ENCODE results near the gene SNED1.

DNA sequence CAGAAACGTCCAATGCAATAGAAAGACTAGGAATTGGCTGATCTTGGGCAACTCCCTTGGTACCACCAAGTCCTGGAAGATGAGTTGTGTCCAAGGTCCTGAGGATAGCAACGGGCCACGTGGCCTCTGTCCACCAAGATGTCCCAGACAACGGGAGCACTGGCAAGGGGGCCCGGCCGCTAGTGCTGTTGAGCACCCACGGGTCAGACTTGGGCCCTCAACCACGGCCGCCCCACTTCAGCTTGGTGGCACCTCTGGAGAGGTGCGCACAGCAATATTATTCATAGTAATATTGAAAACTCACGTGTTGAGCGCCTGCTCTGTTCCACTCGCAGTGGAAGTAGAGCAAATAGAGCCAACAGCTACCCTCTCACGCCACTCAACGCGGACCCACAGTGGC is 131.9 kb downstream of the SNED1 start:
- TF ChIP-seq, protein P1, sequence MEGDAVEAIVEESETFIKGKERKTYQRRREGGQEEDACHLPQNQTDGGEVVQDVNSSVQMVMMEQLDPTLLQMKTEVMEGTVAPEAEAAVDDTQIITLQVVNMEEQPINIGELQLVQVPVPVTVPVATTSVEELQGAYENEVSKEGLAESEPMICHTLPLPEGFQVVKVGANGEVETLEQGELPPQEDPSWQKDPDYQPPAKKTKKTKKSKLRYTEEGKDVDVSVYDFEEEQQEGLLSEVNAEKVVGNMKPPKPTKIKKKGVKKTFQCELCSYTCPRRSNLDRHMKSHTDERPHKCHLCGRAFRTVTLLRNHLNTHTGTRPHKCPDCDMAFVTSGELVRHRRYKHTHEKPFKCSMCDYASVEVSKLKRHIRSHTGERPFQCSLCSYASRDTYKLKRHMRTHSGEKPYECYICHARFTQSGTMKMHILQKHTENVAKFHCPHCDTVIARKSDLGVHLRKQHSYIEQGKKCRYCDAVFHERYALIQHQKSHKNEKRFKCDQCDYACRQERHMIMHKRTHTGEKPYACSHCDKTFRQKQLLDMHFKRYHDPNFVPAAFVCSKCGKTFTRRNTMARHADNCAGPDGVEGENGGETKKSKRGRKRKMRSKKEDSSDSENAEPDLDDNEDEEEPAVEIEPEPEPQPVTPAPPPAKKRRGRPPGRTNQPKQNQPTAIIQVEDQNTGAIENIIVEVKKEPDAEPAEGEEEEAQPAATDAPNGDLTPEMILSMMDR (conservative IDR thresholded peaks at IDR 0.05; ENCODE audit: low read depth in 2 of 2) = no peak
- TF ChIP-seq EZH2 (IDR thresholded peaks at IDR 0.05; ENCODE audit: low read depth, unreplicated experiment) = no peak
- TF ChIP-seq POLR2AphosphoS5 (IDR thresholded peaks at IDR 0.05; ENCODE audit: low read depth) = no peak
- TF ChIP-seq JUNB (IDR thresholded peaks at IDR 0.05; ENCODE audit: unreplicated experiment) = no peak
- no peak for TF ChIP-seq REST (IDR thresholded peaks at IDR 0.05; ENCODE audit: unreplicated experiment)

All from GM23338 (cell line).